G401 (cell line): ENCODE data around the gene CLDN12. TPM values are rescaled to one million over a fixed set of nuclear protein-coding genes. Genes with fewer than 3 reads are reported as not detected.
"Not testable (repeated sequence)": the region's sequence is repeated elsewhere in the genome, so short reads cannot be mapped to it uniquely, and the experiment has no call there.

ENCODE experiments used
- DNase-seq: peaks from one replicate; pipeline ENCODE4 v3.0.0-alpha.2; 2015; ENCODE audit warnings: low spot score
- in situ Hi-C: cut with HindIII; loops from 2 replicates; pipeline ENCODE4 v1.10.0; 2016; ENCODE audit warnings: low sequenced_read_pairs, mixed read lengths
- total RNA-seq: library from RNA; depleted of rRNA; stranded (reverse); fragments of >200 nt; shearing (Covaris generic); gene quantifications from 2 replicates; pipeline ENCODE4 v1.2.3, GENCODE V29; 2014; rRNA removed

CLDN12 gene
- total RNA-seq, 1 experiment from 2014 or later, result 22.8 TPM

DNA sequence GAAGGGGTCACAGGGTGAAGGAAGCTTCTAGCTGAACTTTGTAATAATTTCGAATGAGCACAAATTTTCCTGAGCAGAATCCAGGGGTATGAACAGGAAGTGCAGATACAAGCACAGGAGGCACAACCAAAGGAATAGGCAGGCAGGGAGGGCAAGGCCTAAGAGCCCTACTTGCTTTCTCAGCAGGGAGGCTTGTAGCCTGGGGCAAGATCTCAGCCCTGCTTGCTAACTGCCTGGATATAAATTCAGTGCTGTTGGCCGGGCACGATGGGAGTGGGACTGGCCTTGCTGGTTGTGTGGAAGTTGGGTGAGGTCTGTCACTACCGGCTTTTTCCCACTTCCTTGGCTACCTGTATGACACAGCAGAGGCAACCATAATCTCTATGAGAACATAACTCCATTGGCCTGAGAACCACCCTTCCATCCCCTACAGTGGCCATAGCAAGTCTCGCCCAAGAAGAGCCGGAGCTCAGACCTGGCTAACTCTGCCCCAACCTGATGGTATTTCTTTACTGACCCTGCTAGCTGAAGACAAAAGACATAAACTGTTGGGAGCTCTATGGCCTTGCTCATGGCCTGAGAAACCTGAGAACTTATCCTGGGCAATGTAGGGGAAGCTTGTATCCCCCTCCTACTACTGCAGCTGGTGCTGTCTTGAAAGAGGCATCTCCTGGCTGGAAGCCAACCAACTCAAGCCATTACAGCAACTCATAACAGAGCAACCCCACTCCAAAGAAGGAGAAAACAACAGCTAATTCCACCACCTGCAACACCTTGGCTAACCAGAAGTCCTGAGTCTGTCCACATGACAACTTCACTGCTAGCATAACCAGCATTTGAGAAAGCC lies 27.6 kb downstream of the CLDN12 start:
- in situ Hi-C loops, result no loop called here
- DNase-seq, result no peak

DNA sequence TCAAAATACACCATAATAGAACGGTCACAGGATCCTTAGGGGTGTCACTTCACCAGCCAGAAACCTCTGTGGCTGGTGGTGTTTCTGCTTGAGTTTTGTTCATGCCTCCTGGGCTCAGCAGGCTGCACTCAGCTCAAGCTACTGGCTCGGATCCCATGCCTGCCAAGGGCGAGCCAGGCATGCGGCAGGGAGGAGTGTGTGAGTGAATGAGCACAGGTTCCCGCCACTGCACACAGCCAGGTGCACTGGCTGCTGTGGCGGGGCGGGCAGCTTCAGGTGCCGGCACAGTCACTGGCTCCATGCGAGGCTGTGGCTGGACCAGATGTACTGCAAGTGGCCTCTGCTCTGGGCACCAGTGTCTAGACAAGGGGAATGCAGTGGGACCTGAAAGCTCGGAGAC lies 29.5 kb downstream of the CLDN12 start:
- no peak for DNase-seq
- in situ Hi-C loops, result no loop called here

DNA sequence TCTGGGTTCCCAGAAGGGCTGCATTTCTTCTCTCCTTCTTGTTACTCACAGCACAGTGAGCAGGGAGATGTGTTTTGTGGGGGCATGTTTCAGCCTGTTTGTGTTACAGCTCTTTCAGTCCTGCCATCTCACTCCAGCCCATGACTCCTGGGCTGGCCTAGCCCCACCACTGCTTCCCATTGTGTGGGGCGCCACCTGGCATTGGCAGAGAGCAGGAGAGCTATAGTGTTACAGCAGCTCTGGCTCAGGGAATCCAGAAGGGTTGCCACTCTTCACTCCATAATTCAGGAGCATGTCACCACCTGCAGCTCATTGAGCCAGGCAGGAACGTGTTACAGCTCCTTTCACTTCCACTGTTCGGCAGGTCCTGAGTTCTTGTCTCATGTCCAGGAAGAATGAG lies 30.0 kb downstream of the CLDN12 start:
- DNase-seq, result no peak
- in situ Hi-C loops, result no loop called here

DNA sequence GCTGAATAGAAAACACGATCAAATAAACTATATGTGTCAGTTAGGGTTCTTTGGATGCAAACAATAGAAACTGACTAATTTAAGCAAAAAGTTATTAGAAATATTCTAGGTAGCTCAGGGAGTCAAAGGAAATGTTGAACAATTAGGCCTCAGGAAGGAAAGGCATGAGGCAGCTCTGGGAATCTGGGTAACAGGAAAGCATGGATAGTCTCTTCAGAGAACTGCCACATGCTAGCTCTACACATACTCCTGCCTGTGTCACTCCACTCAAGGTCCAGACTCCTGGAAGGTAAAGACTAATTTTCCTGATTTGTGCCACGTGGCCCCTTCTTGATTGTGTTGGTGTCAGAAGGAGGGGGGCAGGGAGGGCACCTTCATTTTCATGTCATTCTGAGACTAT lies 42.4 kb downstream of the CLDN12 start:
- DNase-seq, result no peak
- in situ Hi-C loops, result no loop called here

DNA sequence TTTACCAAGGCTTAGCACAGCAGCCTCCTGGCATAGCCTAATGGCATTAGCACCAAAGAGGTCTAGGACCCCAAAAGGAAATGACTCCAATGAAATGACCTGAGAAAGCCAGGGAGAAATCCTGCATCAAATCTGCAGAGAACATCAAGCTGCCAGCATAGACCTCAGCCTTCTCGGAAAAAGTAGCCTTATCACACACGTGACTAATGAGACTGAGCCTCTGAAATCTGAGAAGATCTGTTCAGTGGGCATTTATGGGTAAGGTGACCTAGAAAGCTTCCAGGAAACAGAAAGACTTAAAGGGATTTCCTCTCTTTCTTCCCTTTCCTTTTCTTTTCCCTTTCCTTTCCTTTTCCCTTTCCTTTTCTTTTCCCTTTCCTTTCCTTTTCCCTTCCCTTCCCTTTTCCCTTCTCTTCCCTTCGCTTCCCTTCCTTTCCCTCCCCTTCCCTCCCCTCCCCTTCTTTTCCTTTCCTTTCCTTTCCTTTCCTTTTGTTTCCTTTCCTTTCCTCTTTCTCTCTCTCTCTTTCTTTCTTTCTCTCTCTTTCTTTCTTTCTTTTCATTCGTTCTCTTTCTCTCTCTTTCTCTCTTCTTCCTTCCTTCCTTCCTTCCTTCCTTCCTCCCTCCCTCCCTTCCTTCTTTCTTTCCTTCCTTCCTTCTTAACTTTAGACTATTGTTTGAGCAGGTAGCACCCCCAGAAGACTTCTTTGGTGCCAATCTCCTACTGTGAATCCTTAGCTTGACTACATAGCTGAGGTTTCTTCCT lies 43.1 kb downstream of the CLDN12 start:
- DNase-seq, result no peak
- in situ Hi-C loops, result no loop called here

DNA sequence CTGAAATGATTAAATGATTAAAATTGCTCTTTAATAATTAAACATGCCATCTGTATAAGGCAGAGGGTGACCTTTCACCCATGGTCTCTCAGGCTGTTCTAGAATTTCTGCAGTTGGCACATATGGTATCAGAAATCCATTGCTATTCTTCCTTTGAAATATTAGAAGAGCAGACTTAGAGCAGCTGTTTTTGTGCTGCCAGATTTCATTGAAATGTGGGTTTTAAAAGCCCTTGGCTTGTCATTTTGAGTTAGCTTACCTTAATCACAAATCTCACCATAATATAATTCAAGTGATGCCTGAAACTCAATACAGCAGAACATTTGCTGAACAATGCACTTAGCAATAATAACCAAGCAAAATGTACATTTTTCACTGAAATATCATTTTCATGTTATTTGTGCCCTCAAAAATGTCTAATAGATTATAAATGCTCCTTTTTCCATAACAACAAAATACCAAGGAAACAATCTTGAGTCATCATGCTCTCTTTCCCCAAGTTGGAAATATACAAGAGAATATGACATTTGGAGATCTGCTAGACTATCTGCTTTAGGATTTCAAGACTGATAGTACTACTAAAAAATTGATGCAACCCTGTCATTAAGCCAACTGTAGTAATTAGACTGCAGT lies 50.1 kb downstream of the CLDN12 start:
- in situ Hi-C loops, result no loop called here
- no peak for DNase-seq

DNA sequence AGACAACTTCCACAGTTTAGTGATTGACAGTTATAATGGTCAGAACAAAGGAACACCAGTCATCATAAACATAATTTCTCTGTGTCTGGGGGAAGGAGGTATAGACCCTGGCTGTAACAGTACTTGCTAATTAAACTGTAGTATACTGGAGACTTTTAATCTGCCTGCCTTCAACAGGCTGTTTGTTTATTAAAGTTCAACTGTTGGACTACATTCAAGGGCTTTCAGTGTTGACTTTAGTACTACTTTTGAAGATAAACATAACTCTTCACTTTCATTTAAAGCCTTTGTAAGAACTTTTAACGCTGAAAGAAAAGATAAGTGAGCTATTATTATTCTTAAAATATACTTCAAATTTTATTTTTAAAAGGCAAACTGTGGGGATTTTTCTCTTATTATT lies 50.7 kb downstream of the CLDN12 start:
- in situ Hi-C loops, result no loop called here
- no peak for DNase-seq

DNA sequence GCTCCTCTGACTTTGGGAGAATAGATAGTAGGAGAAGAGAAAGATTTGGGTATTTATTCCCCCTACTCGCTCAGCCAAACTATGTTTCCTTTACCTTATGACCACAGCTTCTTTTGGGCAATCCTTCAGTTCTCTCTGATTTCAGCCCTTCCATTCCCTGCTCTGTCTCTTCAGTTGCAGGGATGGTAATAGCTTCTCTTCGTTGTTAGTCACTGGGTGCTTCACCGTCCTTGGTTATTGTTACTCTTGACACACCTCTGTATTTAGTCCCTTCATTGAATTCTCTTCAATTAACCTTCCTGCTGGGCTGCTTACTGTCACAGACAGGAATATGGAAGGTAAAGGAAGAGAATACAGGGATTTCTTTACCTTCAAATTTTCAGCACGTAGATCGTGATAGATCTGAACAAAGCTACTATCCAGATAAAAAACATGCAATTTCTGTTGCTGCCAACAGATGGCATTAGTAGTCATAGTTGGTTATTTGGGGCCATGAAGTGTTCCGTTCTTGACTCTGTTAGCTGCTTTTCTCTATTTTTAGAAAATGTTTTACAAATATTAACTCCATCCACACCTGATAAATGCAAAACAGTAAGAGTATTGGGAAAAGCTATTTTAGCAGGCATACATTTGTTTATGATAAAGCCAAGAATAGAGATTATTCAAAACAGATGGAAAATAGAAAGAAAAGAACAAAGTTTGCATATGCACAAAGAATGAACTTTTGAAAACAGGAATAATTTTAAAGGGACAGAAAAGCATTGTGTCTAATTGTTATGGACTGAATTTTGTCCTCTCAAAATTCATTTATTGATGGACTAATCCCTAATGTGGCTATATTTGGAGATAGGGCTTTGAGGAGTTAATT lies 52.1 kb downstream of the CLDN12 start:
- peak; percentile 83 for DNase-seq
- in situ Hi-C loops, result no loop called here

DNA sequence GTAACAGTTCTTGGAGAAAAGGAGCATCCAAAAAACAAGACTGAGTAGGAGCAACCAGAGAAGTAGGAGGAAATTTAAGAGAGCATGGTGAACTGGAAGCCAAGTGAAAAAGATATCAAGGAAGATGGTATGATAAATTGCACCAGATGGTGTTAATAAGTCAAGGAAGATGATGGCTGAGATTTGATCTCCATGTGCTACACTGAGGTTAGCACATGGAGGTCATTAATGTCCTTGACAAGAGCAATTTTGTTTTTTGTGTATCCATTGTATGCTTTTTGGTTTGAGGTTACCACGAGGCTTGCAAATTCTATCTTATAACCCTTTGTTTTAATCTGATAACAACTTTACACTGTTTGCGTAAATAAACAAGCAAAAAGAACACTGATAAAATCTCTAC lies 54.8 kb downstream of the CLDN12 start:
- DNase-seq, result no peak
- in situ Hi-C loops, result no loop called here

DNA sequence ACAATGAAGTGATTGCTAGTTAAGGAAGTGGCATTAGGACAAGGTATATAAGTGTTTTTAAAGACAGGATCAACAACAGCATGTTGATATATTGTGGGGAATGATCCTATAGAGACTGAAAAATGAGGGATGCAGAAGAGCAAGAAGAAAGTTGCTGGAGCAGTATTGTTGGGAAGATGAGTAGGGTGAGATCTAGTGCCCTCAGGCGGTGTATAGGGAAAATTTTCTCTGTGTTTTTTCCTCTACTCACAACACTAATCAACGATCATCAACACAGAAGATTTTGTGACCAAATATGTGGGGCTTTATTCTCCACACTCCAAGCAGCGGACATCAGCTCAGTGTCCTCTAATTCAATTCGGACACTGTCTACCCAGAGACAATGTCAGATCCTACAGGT lies 56.6 kb downstream of the CLDN12 start:
- no peak for DNase-seq
- in situ Hi-C loops, result no loop called here

DNA sequence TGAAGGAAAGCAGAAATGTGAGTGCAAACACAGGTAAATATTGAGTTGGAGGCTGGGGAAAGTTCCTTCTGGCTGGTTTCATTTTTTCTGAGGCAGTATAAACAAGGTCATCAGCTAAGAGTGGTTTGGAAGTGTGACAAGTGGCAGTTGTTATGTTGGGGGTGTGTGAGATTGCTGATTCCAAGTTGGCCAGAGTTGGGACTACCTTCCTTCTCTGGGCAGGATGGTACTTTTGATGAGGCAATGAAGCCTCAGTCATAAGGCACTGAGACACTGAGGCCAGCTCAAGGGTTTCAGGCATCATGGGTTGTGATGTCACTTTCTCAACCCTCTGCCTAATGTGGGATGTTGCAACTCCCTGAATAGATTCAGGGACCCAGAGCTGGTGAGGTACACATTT lies 58.0 kb downstream of the CLDN12 start:
- no peak for DNase-seq
- in situ Hi-C loops, result no loop called here

DNA sequence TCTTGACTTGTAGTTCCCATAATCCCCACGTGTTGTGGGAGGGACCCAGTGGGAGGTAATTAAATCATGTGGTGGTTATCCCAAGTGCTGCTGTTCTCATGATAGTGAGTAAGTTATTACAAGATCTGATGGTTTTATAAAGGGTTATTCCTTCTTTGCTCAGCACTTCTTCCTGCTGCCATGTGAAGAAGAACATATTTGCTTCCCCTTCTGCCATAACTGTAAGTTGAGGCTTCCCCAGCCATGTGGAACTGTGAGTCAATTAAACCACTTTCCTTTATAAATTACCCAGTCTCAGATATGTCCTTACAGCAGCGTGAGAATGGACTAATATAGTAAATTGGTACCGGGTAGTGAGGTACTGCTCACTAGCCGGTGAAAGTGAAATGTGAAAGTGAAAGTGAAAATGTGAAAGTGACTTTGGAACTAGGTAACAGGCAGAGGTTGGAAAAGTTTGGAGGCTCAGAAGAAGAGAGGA lies 59.9 kb downstream of the CLDN12 start:
- DNase-seq, in situ Hi-C loops: not testable (repeated sequence)

Other genes starting within 250 kb of the CLDN12 start
- not detected in 2 replicates for gene STEAP1, start 249.0 kb upstream of the CLDN12 start, total RNA-seq
- 0.10 and 0.80 TPM in 2 replicates for gene STEAP2, start 191.7 kb upstream of the CLDN12 start, total RNA-seq
- gene CFAP69, start 158.3 kb upstream of the CLDN12 start, total RNA-seq, result 1.4 and 3.3 TPM in 2 replicates
- not detected in 2 replicates for gene FAM237B, start 82.2 kb upstream of the CLDN12 start, total RNA-seq
- gene GTPBP10, start 56.7 kb upstream of the CLDN12 start, total RNA-seq, result 9.0 and 15.0 TPM in 2 replicates
- gene PTTG1IP2, start 66.2 kb downstream of the CLDN12 start, total RNA-seq, result not detected in 2 replicates
- gene CDK14, start 192.9 kb downstream of the CLDN12 start, total RNA-seq, result not detected in 2 replicates